Osteocyte (in vitro differentiated cells): Measurements from ENCODE around the gene AK5. TPM values are rescaled to one million over a fixed set of nuclear protein-coding genes. Genes with fewer than 3 reads are reported as not detected.

ENCODE experiments used
- DNase-seq: peaks from one replicate; pipeline ENCODE4 v3.0.0; 2021; ENCODE audit warnings: mixed read lengths; ENCODE audit not compliant: unreplicated experiment; ENCODE audit errors: extremely low spot score
- H3K27ac Mint-ChIP-seq: one replicate; pipeline ENCODE4 v1.8.0; 2021; ENCODE audit warnings: mild to moderate bottlenecking, mixed read lengths; ENCODE audit not compliant: unreplicated experiment
- H3K27me3 Mint-ChIP-seq: one replicate; pipeline ENCODE4 v1.8.0; 2021; ENCODE audit warnings: mixed read lengths; ENCODE audit not compliant: unreplicated experiment
- H3K36me3 Mint-ChIP-seq: one replicate; pipeline ENCODE4 v1.8.0; 2021; ENCODE audit warnings: mixed read lengths; ENCODE audit not compliant: unreplicated experiment
- H3K4me1 Mint-ChIP-seq: one replicate; pipeline ENCODE4 v1.8.0; 2021; ENCODE audit warnings: mixed read lengths; ENCODE audit not compliant: unreplicated experiment
- H3K4me3 Mint-ChIP-seq: one replicate; pipeline ENCODE4 v1.8.0; 2021; ENCODE audit warnings: mild to moderate bottlenecking, moderate library complexity, mixed read lengths; ENCODE audit not compliant: unreplicated experiment
- H3K9me3 Mint-ChIP-seq: one replicate; pipeline ENCODE4 v1.8.0; 2021; ENCODE audit warnings: mixed read lengths; ENCODE audit not compliant: unreplicated experiment
- CTCF ChIP-seq: fragments of 200-600 bp; sonication (generic); IDR thresholded peaks from 2 replicates; pipeline ENCODE4 v1.5.0; 2021; ENCODE audit warnings: antibody characterized with exemption, mild to moderate bottlenecking, moderate library complexity
- total RNA-seq: library from RNA; stranded (reverse); gene quantifications from 2 replicates; pipeline ENCODE4 v1.2.1, GENCODE V29; 2021

AK5 gene
- total RNA-seq, 1 donor from 2014 or later, result 38.1 TPM

GRCh38 chr1:77463216-77463615 lies 181.4 kb downstream of the AK5 start:
- Mint-ChIP-seq H3K27ac (no peak overlapping the region), H3K4me3 (no peak overlapping the region), H3K4me1 (peaks cover 5% of the 10 kb centered on the region), H3K27me3 (no peaks in the 10 kb centered on the region), H3K36me3 (no peaks in the 10 kb centered on the region), H3K9me3 (no peaks in the 10 kb centered on the region)
- TF ChIP-seq CTCF, result no peak
- no peak for DNase-seq

GRCh38 chr1:77465139-77465538 lies 183.3 kb downstream of the AK5 start:
- DNase-seq, result no peak

DNA sequence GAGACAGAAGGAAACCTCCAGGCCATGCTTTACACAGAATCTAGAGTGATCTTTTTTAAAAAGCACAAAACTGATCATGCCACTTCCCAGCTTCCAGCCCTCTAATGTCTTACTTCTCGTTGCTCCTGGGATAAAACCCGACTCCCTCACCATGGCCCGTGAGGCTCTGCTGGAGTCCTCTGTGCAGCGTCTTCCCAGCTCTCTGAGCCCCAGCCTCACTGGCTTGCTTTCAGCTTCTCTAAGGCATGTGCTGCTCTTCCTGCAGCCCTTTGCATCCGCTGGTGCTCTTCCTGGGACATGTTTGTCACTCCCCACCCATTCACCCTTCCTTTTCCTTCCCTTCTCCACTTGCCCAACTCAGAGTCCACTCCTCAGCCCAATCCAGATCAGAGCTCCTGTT lies 184.1 kb downstream of the AK5 start:
- Mint-ChIP-seq H3K36me3 (no peaks in the 10 kb centered on the region), H3K4me1 (peaks cover 16% of the 10 kb centered on the region), H3K27ac (no peak overlapping the region), H3K9me3 (no peaks in the 10 kb centered on the region), H3K27me3 (no peaks in the 10 kb centered on the region), H3K4me3 (no peak overlapping the region)
- no peak for TF ChIP-seq CTCF
- no peak for DNase-seq

More at GRCh38 chr1:77465139-77465538, 183.3 kb downstream of the AK5 start:
- Mint-ChIP-seq H3K4me1 (peaks cover 16% of the 10 kb centered on the region), H3K27me3 (no peaks in the 10 kb centered on the region), H3K9me3 (no peaks in the 10 kb centered on the region), H3K36me3 (no peaks in the 10 kb centered on the region), H3K27ac (no peak overlapping the region), H3K4me3 (no peak overlapping the region)
- TF ChIP-seq CTCF, result no peak

GRCh38 chr1:77467021-77467595 lies 185.3 kb downstream of the AK5 start:
- Mint-ChIP-seq H3K9me3 (no peaks in the 10 kb centered on the region), H3K4me3 (no peak overlapping the region), H3K36me3 (no peaks in the 10 kb centered on the region), H3K27me3 (no peaks in the 10 kb centered on the region), H3K4me1 (peaks cover 14% of the 10 kb centered on the region), H3K27ac (no peak overlapping the region)
- no peak for DNase-seq
- no peak for TF ChIP-seq CTCF

DNA sequence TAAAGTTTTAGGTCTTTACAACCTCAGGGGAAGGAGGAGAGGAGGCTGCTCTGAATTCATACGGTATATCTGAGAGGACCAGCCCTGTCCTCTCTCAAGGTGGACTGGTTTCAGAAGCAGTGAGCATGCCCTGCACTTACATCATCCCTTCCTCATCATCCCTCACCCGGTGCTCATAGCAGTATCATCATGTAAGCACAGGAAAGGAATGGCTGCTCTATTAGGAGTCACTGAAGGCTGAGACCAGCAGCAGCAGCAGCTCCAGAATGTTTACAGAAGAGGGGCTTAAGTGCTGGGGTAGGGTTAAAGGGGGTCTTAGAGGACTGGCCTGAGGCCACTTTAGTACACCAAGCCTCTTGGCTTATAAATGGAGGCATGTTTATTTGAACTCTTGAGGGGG lies 185.9 kb downstream of the AK5 start:
- peaks cover 13% of the 10 kb centered on the region for H3K4me1 Mint-ChIP-seq
- no peak for TF ChIP-seq CTCF
- H3K27me3 Mint-ChIP-seq, result no peaks in the 10 kb centered on the region
- no peak overlapping the region for H3K4me3 Mint-ChIP-seq
- no peaks in the 10 kb centered on the region for H3K36me3 Mint-ChIP-seq
- DNase-seq, result no peak
- no peaks in the 10 kb centered on the region for H3K9me3 Mint-ChIP-seq
- no peak overlapping the region for H3K27ac Mint-ChIP-seq
